ENCODE measurements around the gene RETREG1.

- TF ChIP-seq POLR2A (IDR thresholded peaks at IDR 0.05), result no peak
- TF ChIP-seq, protein P1, sequence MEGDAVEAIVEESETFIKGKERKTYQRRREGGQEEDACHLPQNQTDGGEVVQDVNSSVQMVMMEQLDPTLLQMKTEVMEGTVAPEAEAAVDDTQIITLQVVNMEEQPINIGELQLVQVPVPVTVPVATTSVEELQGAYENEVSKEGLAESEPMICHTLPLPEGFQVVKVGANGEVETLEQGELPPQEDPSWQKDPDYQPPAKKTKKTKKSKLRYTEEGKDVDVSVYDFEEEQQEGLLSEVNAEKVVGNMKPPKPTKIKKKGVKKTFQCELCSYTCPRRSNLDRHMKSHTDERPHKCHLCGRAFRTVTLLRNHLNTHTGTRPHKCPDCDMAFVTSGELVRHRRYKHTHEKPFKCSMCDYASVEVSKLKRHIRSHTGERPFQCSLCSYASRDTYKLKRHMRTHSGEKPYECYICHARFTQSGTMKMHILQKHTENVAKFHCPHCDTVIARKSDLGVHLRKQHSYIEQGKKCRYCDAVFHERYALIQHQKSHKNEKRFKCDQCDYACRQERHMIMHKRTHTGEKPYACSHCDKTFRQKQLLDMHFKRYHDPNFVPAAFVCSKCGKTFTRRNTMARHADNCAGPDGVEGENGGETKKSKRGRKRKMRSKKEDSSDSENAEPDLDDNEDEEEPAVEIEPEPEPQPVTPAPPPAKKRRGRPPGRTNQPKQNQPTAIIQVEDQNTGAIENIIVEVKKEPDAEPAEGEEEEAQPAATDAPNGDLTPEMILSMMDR (IDR thresholded peaks at IDR 0.05), result no peak
These were observed 28.2 kb downstream of the RETREG1 start for GRCh38 chr5:16588434-16589214.

Measured in heart left ventricle (tissue), 13 donors.